Naive B cell (primary cell): Measurements from ENCODE around the gene SLC35B2. TPM values are rescaled to one million over a fixed set of nuclear protein-coding genes. Genes with fewer than 3 reads are reported as not detected.

Experiments
- ATAC-seq, 2 donors: fragments of 150-1000 bp; cut with Tn5 transposase; 2 replicates each; pipeline ENCODE4 v1.10.0; 2021; ENCODE audit warnings: low read depth in 2 of 2, mild to moderate bottlenecking in 2 of 2, moderate library complexity in 2 of 2
- DNase-seq: peaks from one replicate; pipeline ENCODE4 v3.0.0; 2022
- H3K27ac Mint-ChIP-seq, 6 donors: one replicate each; pipeline ENCODE4 v1.8.0; 2020 to 2022; ENCODE audit warnings: mild to moderate bottlenecking in 6 of 6, mixed read lengths in 6 of 6, moderate library complexity in 5 of 6, inconsistent platforms in 2 of 6
- H3K27me3 Mint-ChIP-seq, 3 donors: one replicate each; pipeline ENCODE4 v1.8.0; 2021 to 2022; ENCODE audit warnings: mixed read lengths in 3 of 3, mild to moderate bottlenecking in 1 of 3
- H3K36me3 Mint-ChIP-seq, 2 donors: one replicate each; pipeline ENCODE4 v1.8.0; 2020 to 2022; ENCODE audit warnings: mixed read lengths in 2 of 2, inconsistent platforms in 1 of 2, mild to moderate bottlenecking in 1 of 2
- H3K4me1 Mint-ChIP-seq, 3 donors: one replicate each; pipeline ENCODE4 v1.8.0; 2020 to 2022; ENCODE audit warnings: mixed read lengths in 3 of 3, inconsistent platforms in 1 of 3, mild to moderate bottlenecking in 1 of 3, moderate library complexity in 1 of 3
- H3K4me3 Mint-ChIP-seq, 8 donors: one replicate each; pipeline ENCODE4 v1.8.0; 2020 to 2022; ENCODE audit warnings: mild to moderate bottlenecking in 8 of 8, mixed read lengths in 8 of 8, moderate library complexity in 8 of 8, inconsistent platforms in 2 of 8
- H3K9me3 Mint-ChIP-seq, 7 donors: one replicate each; pipeline ENCODE4 v1.8.0; 2020 to 2022; ENCODE audit warnings: mixed read lengths in 7 of 7, mild to moderate bottlenecking in 5 of 7, inconsistent platforms in 2 of 7, moderate library complexity in 1 of 7
- polyA plus RNA-seq, 6 donors: library from polyadenylated mRNA; unstranded; fragments of 300-500 nt; fragmentation: Illumina TruSeq; gene quantifications; one replicate each; pipeline ENCODE4 v1.2.3, GENCODE V29; 2021; ENCODE audit warnings: low read depth in 6 of 6

SLC35B2 gene
- polyA plus RNA-seq, 6 donors from 2014 or later = 24.2 to 38.6 (median 27.2) TPM

- DNase-seq = no peak
- Mint-ChIP-seq H3K4me1 (peaks cover 63 to 83% (median 81%) of the 10 kb centered on the region in 3 donors), H3K9me3 (peaks cover 0 to 2% (median 0%) of the 10 kb centered on the region in 7 donors), H3K36me3 (peaks cover 4 to 30% of the 10 kb centered on the region in 2 donors), H3K27ac (peak overlapping the region; percentile 99 to 100 (median 100)), H3K27me3 (no peaks in the 10 kb centered on the region), H3K4me3 (peak overlapping the region in 7 of 8 donors; percentile 59 to 100 (median 92))
- ATAC-seq = no peak
These were observed 4.3 kb upstream of the SLC35B2 start for GRCh38 chr6:44261581-44261980.

DNA sequence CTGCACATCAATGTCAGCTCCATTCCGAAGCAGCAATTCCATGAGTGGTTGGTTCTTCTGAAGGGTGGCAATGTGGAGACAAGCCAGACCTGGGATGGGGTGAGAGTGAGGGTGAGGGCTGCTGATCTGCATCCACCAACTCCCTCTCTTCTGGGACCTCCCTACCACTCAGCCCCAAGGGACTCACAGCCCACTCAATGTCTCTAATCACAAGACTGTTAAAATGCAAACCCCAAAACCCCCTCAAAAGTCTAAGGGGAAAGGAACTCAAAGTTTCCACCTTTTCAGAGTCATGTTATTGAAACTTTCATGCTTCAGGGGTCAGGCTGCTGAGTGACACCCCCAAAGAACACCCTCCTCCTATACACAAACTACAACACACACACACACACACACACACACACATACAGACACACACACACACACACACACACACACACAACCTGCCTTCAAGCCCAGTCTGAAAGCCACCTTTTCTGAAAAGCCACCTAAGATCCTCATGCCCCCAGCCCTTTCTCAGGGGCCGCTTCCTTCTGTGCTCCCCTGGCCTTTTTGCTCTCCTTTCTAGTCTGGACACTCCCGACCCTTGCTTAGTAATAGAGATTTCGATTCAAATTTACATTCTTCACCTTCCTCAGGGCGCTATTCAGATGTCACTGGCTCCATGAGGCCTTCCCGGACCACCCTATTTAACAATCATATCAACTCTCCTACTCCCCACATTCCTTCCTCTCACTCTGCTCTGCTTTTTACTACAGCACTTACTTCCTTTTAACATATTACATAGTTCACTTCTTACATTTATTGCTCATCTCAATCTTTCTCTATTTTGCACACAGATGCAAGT, 3.3 kb upstream of the SLC35B2 start:
- Mint-ChIP-seq H3K27ac (peak overlapping the region; percentile 92 to 100 (median 98)), H3K4me1 (peaks cover 67 to 83% (median 83%) of the 10 kb centered on the region in 3 donors), H3K27me3 (no peaks in the 10 kb centered on the region), H3K36me3 (peaks cover 4 to 30% of the 10 kb centered on the region in 2 donors), H3K4me3 (peak overlapping the region; percentile 32 to 100 (median 82)), H3K9me3 (peaks cover 0 to 2% (median 0%) of the 10 kb centered on the region in 7 donors)
- ATAC-seq (no peak), DNase-seq (peak; percentile 71)

DNA sequence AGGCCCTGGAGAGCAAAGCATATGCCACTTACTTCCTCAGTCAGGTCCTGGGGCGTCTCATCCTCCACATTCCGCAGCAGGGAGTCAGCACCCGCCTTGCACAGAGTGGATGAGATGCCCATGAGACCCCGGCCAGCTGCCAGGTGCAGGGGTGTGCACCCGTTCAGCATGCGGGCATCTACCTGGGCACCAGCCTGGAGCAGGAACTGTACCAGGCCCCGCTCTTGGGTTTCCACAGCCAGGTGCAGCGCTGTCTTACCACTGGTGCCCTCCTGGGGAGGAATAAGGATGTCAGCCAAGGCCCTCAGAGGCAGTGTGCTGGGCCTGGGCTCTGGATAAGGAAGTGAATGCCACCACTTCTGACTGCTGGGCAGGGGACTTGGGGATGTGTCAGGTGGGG, 2.7 kb upstream of the SLC35B2 start:
- no peak for ATAC-seq
- peaks cover 0 to 2% (median 0%) of the 10 kb centered on the region in 7 donors for H3K9me3 Mint-ChIP-seq
- peaks cover 4 to 33% of the 10 kb centered on the region in 2 donors for H3K36me3 Mint-ChIP-seq
- peaks cover 73 to 89% (median 88%) of the 10 kb centered on the region in 3 donors for H3K4me1 Mint-ChIP-seq
- H3K27me3 Mint-ChIP-seq = no peaks in the 10 kb centered on the region
- no peak for DNase-seq
- peak overlapping the region; percentile 92 to 100 (median 98) for H3K27ac Mint-ChIP-seq
- H3K4me3 Mint-ChIP-seq = peak overlapping the region in 7 of 8 donors; percentile 45 to 100 (median 83)

DNA sequence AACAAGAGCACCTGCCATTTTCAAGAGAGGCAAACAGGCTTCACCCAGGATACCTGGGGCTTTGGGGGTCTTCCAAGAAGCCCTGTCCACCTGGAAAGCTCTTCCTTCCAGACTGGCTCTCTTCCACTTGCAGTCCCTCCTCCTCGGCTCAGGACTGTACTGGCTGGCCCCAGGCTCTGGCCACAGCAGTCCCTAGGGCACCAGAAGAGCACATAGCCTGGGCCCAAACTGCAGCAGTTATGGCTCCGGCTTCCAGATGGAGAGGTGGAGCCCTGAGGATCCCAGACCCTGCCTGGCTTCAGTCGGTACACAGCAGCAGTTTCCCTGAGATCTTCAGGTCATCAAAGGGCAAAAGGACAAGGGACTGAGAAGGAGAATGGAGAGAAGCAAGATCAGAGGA, 1.6 kb upstream of the SLC35B2 start:
- no peak for ATAC-seq
- H3K27me3 Mint-ChIP-seq = no peaks in the 10 kb centered on the region
- peaks cover 4 to 34% of the 10 kb centered on the region in 2 donors for H3K36me3 Mint-ChIP-seq
- peak overlapping the region; percentile 81 to 100 (median 98) for H3K27ac Mint-ChIP-seq
- H3K4me3 Mint-ChIP-seq = peak overlapping the region; percentile 78 to 96 (median 85)
- DNase-seq = no peak
- peaks cover 73 to 90% (median 89%) of the 10 kb centered on the region in 3 donors for H3K4me1 Mint-ChIP-seq
- peaks cover 0 to 2% (median 0%) of the 10 kb centered on the region in 7 donors for H3K9me3 Mint-ChIP-seq

DNA sequence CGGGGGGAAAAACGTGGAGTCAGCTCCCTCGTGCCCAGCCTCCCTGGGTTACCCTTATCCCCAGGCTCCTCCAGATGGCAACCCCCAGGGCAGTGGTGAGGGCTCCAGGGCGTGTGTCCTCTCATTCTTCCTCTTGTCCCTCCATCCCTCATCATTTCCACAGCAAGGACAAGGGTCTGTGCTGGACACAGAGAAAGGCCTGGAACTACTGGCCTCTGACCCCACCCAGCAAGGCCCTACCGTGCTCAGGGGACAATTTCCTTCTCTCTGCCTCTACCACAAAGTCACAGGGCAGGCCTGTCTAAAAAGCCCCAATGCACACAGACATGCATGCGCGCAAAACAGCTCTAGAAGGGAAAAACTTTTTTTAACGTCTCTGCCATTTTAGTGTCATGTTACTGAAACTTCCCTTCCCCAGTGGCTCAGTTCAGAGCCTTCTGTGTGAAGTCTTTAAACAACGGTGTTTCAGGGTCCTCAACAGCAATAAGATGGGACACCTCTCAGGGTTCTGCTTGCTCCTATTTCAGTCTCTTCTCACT, 1.1 kb upstream of the SLC35B2 start:
- peak; percentile 67 for DNase-seq
- peak in 1 of 2 donors; percentile 20 for ATAC-seq
- peaks cover 74 to 89% (median 89%) of the 10 kb centered on the region in 3 donors for H3K4me1 Mint-ChIP-seq
- peaks cover 8 to 39% of the 10 kb centered on the region in 2 donors for H3K36me3 Mint-ChIP-seq
- H3K27me3 Mint-ChIP-seq = no peaks in the 10 kb centered on the region
- peak overlapping the region; percentile 79 to 96 (median 90) for H3K4me3 Mint-ChIP-seq
- peaks cover 0 to 2% (median 0%) of the 10 kb centered on the region in 7 donors for H3K9me3 Mint-ChIP-seq
- H3K27ac Mint-ChIP-seq = peak overlapping the region; percentile 81 to 100 (median 98)

- no peaks in the 10 kb centered on the region for H3K27me3 Mint-ChIP-seq
- peaks cover 14 to 44% of the 10 kb centered on the region in 2 donors for H3K36me3 Mint-ChIP-seq
- peak overlapping the region; percentile 81 to 100 (median 98) for H3K27ac Mint-ChIP-seq
- H3K4me1 Mint-ChIP-seq = peaks cover 74 to 89% (median 89%) of the 10 kb centered on the region in 3 donors
- peaks cover 0 to 2% (median 0%) of the 10 kb centered on the region in 7 donors for H3K9me3 Mint-ChIP-seq
- peak overlapping the region; percentile 79 to 97 (median 93) for H3K4me3 Mint-ChIP-seq
- DNase-seq = peak; percentile 78
- peak; percentile 50 to 61 for ATAC-seq
These were observed 511 bp upstream of the SLC35B2 start for GRCh38 chr6:44257753-44258324.

- H3K27ac Mint-ChIP-seq = peak overlapping the region; percentile 92 to 98 (median 95)
- H3K27me3 Mint-ChIP-seq = no peaks in the 10 kb centered on the region
- peaks cover 73 to 87% (median 84%) of the 10 kb centered on the region in 3 donors for H3K4me1 Mint-ChIP-seq
- H3K4me3 Mint-ChIP-seq = peak overlapping the region; percentile 59 to 92 (median 89)
- ATAC-seq (no peak), DNase-seq (no peak)
- peaks cover 25 to 51% of the 10 kb centered on the region in 2 donors for H3K36me3 Mint-ChIP-seq
- H3K9me3 Mint-ChIP-seq = peaks cover 0 to 2% (median 0%) of the 10 kb centered on the region in 7 donors
These were observed 628 bp downstream of the SLC35B2 start for GRCh38 chr6:44256775-44257024.

DNA sequence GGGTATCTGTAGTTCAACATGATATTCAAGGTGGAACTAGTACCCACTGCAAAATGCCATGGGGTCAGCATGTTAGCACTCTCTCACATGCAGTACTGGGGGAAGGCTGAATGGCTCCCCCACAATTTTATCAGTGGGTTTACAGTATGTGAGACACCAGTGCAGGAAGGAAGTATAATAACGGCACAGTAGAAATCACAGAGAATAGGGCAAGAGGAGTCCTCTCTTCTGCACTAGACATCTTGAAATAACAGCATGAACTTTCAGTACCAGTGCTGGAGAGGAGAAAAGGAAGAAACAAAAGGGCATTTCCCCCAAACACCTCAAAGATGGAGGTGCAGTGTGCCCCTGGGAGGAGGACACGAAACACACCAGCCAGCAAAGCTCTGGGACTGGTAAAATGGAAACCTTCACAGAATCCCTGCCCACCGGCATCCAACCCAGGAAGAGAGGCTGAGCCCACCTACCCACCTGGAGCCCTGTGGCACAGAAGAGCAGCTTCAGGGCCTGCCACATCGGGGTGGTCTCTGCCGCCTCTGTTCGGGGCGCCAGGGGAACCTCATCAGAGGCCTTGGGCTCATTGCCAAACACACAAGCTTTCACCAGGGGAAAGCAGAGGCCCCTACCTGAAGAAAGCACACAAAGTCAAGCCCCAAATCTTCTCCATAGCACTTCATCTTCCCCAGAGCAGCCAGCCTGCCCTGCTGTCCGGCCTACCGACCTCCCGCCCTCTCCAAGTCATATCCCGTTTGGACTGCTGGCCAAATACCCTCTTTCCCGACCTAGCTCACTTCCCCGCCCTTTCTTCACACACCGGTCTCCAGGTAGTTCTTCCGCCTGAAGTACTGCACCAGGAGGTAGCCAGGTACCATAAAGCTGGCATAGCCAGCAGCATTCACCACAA, 1.2 kb downstream of the SLC35B2 start:
- peaks cover 0 to 2% (median 0%) of the 10 kb centered on the region in 7 donors for H3K9me3 Mint-ChIP-seq
- ATAC-seq = no peak
- H3K36me3 Mint-ChIP-seq = peaks cover 26 to 52% of the 10 kb centered on the region in 2 donors
- no peak for DNase-seq
- H3K4me3 Mint-ChIP-seq = peak overlapping the region; percentile 59 to 92 (median 89)
- H3K27ac Mint-ChIP-seq = peak overlapping the region; percentile 92 to 98 (median 95)
- H3K27me3 Mint-ChIP-seq = no peaks in the 10 kb centered on the region
- peaks cover 73 to 84% (median 80%) of the 10 kb centered on the region in 3 donors for H3K4me1 Mint-ChIP-seq

- Mint-ChIP-seq H3K36me3 (peaks cover 29 to 51% of the 10 kb centered on the region in 2 donors), H3K27ac (peak overlapping the region in 5 of 6 donors; percentile 81 to 98 (median 92)), H3K27me3 (no peaks in the 10 kb centered on the region)
These were observed 2.1 kb downstream of the SLC35B2 start for GRCh38 chr6:44255105-44255808.

DNA sequence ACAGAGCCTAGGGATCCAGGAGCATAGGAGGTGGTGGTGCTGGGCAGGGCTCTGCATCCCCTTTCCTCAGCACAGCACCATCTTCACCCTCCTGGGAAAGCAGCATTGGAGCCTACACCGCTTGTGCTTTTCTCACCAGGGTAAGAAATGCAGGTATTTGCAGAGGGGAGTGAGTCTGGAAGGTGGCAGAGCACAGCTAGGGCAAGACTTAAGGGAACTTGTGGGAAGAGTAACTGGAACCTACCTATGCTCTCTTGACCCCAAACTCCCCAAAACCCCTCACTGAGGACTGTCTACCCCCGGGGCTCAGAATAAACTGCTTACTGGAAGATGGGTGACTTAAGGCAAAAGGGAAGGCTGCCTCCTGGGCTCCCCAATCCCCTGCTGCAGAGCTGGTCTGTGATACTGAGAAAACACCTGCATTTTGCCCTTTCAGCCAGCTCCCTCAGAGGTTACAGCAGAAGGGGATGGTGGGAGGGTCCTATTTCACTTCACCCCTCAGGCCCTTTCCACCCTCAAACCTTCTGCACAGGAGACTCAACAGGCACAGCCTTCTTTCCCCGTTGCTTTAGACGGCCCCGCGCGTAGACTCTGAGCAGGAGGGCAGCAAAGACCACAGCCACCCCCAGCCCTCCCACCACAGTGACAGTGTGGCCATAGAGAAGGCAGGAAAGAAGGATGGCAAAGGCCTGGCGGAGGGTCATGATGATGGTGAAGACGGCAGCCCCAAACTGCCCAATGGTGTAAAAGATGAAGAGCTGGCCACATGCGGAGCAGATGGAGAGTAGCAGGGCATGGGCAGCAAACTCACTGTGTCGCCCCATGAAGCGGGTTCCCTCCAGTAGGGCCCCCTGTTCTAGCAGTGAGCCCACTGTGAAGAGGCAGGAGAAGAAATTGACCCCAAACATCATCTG, 2.9 kb downstream of the SLC35B2 start:
- ATAC-seq (no peak), DNase-seq (no peak)
- H3K4me3 Mint-ChIP-seq = peak overlapping the region in 5 of 8 donors; percentile 6 to 87 (median 39)
- peaks cover 72 to 78% (median 78%) of the 10 kb centered on the region in 3 donors for H3K4me1 Mint-ChIP-seq
- peaks cover 33 to 57% of the 10 kb centered on the region in 2 donors for H3K36me3 Mint-ChIP-seq
- peak overlapping the region; percentile 16 to 98 (median 42) for H3K27ac Mint-ChIP-seq
- H3K9me3 Mint-ChIP-seq = no peaks in the 10 kb centered on the region
- H3K27me3 Mint-ChIP-seq = no peaks in the 10 kb centered on the region

More at GRCh38 chr6:44255105-44255808, 2.1 kb downstream of the SLC35B2 start:
- H3K4me1 Mint-ChIP-seq = peaks cover 69 to 78% (median 75%) of the 10 kb centered on the region in 3 donors
- peak overlapping the region; percentile 59 to 92 (median 89) for H3K4me3 Mint-ChIP-seq
- ATAC-seq (no peak), DNase-seq (no peak)
- no peaks in the 10 kb centered on the region for H3K9me3 Mint-ChIP-seq
